ENCODE measurements around the gene MAPRE3. TPM values are rescaled to one million over a fixed set of nuclear protein-coding genes. Genes with fewer than 3 reads are reported as not detected.

The MAPRE3 gene
- total RNA-seq, 4 donors from 2014 or later = 23.8 to 63.6 (median 35.7) TPM

GRCh38 chr2:26942543-26943295, 27.7 kb upstream of the MAPRE3 start:
- TF ChIP-seq, protein P1, sequence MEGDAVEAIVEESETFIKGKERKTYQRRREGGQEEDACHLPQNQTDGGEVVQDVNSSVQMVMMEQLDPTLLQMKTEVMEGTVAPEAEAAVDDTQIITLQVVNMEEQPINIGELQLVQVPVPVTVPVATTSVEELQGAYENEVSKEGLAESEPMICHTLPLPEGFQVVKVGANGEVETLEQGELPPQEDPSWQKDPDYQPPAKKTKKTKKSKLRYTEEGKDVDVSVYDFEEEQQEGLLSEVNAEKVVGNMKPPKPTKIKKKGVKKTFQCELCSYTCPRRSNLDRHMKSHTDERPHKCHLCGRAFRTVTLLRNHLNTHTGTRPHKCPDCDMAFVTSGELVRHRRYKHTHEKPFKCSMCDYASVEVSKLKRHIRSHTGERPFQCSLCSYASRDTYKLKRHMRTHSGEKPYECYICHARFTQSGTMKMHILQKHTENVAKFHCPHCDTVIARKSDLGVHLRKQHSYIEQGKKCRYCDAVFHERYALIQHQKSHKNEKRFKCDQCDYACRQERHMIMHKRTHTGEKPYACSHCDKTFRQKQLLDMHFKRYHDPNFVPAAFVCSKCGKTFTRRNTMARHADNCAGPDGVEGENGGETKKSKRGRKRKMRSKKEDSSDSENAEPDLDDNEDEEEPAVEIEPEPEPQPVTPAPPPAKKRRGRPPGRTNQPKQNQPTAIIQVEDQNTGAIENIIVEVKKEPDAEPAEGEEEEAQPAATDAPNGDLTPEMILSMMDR (IDR thresholded peaks at IDR 0.05) = peak in 1 of 3 donors; percentile 52
- no peak for TF ChIP-seq POLR2A (IDR thresholded peaks at IDR 0.05)
- H3K4me3 ChIP-seq (ENCODE audit: low read depth, poor library complexity, severe bottlenecking) = no peak overlapping the region
- DNase-seq (ENCODE audit: low spot score in 2 of 2) = peak; percentile 37 to 93
- WGBS, 2 donors = 25 to 35% methylated on average over 24 to 28 of the region's 28 CpGs
- intact Hi-C loops (cut with DNase I; ENCODE audit: low total_unique reads) = loop anchor here (5.0 kb wide), 1 partner anchor 100 kb away; no protein-coding TSS in a partner anchor

DNA sequence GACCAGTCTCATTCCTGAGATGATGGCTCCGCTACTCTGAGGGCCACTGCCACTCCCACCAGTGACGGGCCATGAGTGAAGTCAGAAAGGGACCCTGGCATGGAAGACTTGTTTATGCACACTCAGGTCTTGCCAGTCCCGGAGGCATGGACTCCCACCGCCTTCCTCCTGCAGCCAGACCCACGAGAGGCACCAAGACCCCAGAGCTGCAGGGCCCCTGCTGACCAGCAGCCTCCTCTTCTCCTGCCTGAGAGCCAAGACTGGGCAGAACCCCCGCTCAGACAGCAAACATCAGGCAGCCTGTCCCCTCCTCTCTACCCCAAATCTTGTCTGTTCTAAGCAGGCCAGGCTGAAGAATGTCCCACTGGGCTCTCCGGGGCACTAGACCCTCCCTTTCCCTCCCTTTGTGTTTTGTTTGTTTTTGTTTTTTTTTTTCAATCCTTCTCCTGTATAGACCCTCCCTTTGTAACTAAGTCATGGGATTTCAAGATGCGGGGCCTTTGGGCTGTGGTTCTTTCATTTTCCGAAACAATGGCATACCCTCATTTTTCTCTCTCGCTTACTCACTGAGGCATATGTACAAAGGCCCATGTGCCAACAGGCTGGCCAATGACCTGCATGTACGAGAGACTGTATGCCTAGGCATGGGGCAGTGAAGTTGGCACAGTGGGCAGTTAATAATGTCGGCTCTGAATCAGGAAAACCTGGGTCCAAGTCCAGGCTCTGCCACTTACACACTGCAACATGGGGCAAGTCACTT, 24.3 kb upstream of the MAPRE3 start:
- intact Hi-C loops (cut with DNase I; ENCODE audit: low total_unique reads) = no loop called here
- TF ChIP-seq POLR2A (IDR thresholded peaks at IDR 0.05) = no peak
- TF ChIP-seq, protein P1 (IDR thresholded peaks at IDR 0.05) = no peak
- DNase-seq (ENCODE audit: low spot score in 2 of 2) = no peak
- 77 to 85% methylated on average over 10 to 12 of the region's 12 CpGs for WGBS, 2 donors
- no peak overlapping the region for H3K4me3 ChIP-seq (ENCODE audit: low read depth, poor library complexity, severe bottlenecking)

DNA sequence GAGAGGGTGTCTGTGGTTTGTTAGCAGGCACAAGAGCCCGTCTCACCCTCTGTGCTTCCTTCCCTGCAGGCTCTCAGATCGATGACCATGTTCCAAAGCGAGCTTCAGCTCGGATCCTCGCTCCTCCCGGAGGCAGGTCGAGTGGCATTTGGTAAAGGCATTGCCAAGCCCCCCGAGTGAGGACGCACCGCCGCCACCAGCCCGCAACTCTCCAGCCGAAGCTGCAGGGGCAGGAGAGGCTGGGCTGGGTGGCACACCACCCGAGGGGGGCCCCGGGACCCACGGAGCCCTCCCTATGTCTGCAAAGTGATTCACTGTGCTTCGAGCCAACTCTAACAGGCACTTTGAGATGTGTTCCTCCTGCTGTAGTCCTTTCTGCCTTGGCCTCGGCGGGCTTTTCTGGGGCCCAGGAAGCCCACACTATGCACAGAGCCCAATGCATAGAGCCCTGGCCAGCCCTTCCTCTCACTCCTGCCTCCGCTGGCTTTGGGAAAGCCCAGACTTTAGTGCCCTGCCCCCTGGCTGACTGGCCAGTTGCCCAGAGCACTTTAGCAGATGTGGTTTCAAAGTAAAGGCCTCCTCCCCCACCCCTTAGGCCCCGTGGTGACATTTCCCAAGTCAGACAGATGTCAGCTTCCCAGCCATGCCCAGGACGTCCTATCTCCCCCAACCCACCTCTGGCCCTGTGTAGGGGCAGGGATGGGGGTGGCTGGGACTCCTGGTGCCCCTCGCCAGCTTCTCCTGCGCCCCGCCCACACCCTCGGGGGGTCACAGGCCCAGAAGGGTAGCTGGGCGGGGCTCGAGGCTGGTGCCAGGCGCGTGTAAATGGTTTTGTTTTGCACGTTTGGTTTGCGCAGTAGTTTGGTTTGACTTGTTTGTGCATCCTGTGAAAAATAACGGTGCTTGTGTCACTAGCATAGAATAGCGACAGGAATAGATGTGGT, 23.3 kb upstream of the MAPRE3 start:
- DNase-seq (ENCODE audit: low spot score in 2 of 2) = no peak
- intact Hi-C loops (cut with DNase I; ENCODE audit: low total_unique reads) = no loop called here
- no peak overlapping the region for H3K4me3 ChIP-seq (ENCODE audit: low read depth, poor library complexity, severe bottlenecking)
- 54 to 55% methylated on average over 29 to 32 of the region's 34 CpGs for WGBS, 2 donors
- TF ChIP-seq POLR2A (IDR thresholded peaks at IDR 0.05) = no peak
- TF ChIP-seq, protein P1 (IDR thresholded peaks at IDR 0.05) = no peak

DNA sequence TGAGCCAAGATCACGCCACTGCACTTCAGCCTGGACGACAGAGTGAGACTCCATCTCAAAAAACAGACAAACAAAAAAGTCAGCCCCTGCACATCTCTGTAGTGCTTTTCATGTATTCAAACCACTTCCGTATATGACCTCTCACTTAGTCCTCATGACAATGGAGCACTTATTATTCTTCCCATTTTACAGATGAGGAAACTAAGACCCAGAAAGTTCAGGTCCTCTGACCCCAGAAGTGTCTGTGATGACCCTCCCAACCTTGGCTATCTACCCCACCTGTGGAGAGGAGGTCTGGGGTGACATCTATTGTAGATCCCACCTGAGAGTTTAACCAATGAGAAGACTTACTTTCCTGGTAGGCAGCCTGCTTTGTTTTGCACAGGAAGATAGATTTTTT, 21.6 kb upstream of the MAPRE3 start:
- TF ChIP-seq, protein P1 (IDR thresholded peaks at IDR 0.05) = no peak
- no peak for TF ChIP-seq POLR2A (IDR thresholded peaks at IDR 0.05)
- no peak for DNase-seq (ENCODE audit: low spot score in 2 of 2)
- intact Hi-C loops (cut with DNase I; ENCODE audit: low total_unique reads) = no loop called here
- 91 to 97% methylated on average over 3 of the region's 3 CpGs for WGBS, 2 donors
- no peak overlapping the region for H3K4me3 ChIP-seq (ENCODE audit: low read depth, poor library complexity, severe bottlenecking)

DNA sequence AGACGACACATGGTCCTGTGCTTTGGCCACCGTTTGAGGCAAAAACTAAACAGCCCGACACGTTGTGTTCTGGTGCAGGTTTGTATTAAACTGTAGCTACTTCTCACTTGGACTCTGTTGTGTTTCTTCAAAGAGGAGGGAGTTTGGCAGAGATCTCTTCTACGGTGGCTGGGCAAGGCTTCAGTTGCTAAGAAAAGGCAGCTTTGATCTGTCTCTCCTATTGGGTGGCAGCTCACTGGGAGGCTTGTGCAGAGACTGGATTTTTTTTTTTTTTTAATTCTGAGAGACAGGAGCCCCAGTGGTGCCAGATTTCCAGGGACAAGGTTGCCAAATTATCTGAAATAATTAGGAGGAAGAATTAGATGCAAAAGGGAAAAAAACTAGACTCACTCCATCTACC, 20.2 kb upstream of the MAPRE3 start:
- DNase-seq (ENCODE audit: low spot score in 2 of 2) = no peak
- TF ChIP-seq, protein P1 (IDR thresholded peaks at IDR 0.05) = no peak
- no peak for TF ChIP-seq POLR2A (IDR thresholded peaks at IDR 0.05)
- no peak overlapping the region for H3K4me3 ChIP-seq (ENCODE audit: low read depth, poor library complexity, severe bottlenecking)
- 63 to 68% methylated on average over 5 of the region's 5 CpGs for WGBS, 2 donors
- intact Hi-C loops (cut with DNase I; ENCODE audit: low total_unique reads) = no loop called here
